T47D (cell line): ENCODE measurements around the gene NUAK1.

Experiments used
- DNase-seq, 2 experiments: peaks; one replicate each; pipeline versions ENCODE4 v3.0.0 to v3.0.0-alpha.2; 2011 to 2012; ENCODE audit warnings: low read depth in 1 of 2, low spot score in 1 of 2
- JUND ChIP-seq: IDR thresholded peaks from 2 replicates; pipeline ENCODE4 v1.6.1; 2012; ENCODE audit warnings: low read depth
- in situ Hi-C: cut with HindIII; loops from 2 replicates; pipeline ENCODE4 v1.10.0; 2016; ENCODE audit warnings: low sequenced_read_pairs, low pct_unique_long_range_greater_than_20kb

NUAK1 gene

DNA sequence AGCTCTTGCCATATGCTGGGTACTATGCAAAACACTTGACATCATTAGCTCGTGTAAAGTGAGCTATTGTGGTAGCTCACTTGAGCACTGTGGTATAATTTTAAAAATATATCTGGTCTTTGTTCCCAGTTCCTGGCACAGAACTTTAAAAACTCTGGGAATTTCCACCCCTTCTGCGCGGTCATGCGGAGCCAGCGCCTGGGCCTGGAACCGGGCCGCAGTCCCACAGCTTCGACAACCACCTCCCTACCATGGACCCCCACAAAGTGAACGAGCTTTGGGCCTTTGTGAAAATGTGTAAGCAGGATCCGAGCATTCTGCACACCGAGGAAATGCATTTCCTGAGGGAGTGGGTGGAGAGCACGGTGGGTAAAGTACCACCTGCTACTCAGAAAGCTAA lies 123.1 kb downstream of the NUAK1 start:
- TF ChIP-seq JUND = no peak
- DNase-seq = no peak
- in situ Hi-C loops = no loop called here

DNA sequence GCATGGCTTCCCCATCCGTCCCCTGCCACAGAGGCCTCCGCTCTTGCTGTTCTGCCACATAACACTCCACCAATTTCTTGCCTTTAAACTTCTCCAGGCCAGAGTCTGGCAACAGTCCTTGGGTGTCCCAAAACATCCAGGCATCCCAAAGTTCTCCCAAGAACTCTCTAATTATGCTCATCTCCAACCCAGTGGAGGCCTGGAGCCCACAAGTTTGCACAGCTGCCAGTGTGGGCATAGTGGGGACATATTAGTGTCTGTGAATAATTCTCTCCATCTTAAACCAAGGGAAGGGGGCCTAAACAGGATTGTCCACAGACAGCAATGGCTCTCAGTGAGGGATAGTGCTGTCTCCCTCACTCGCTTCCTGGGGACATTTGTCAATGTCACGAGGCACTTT lies 124.8 kb downstream of the NUAK1 start:
- no peak for DNase-seq
- TF ChIP-seq JUND = no peak
- in situ Hi-C loops = no loop called here
